GM18520 (cell line): ENCODE data around the gene PFKFB4.
"Not testable (repeated sequence)": the region's sequence is repeated elsewhere in the genome, so short reads cannot be mapped to it uniquely, and the experiment has no call there.

Experiments used
- ATAC-seq: cut with Tn5 transposase; IDR thresholded peaks from one replicate; pipeline ENCODE4 v1.9.1; 2021; ENCODE audit not compliant: unreplicated experiment

The PFKFB4 gene

DNA sequence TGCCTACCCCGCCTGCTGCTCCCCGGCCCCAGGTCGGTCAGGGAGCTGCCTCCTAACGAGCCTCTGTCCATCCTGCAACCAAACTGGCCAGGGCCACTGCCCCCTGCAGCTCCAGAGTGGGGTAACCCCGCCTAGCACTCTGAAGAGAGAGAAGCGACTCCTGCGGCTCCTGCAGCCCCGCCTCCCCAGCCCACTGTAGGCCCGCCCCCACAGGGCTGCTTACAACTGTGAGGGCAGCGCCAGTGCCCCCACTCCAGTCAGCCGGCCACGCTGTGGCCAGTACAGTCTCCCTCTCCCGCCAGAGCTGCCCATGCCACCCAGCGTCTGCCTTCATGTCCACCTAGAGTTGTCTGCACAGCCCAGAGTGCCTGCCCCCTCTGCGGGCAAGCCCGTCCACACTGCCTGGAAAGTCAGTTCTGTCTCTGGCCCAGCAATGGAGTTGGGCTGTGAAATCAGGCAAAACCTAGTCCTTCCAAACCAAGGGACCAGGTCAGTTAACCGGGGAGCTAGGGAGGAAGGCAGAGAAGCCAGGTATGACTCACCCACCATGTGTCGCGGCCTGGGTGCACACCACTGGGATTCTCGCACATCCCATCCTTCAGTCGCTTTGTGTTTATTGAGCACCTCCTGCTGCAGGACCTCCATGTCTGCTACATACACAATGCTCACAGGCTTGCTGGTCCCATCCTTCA, 4.6 kb upstream of the PFKFB4 start:
- ATAC-seq, result no peak

- ATAC-seq, result no peak
These were observed 4.0 kb upstream of the PFKFB4 start for GRCh38 chr3:48560648-48561018.

GRCh38 chr3:48558493-48559134, 2.0 kb upstream of the PFKFB4 start:
- ATAC-seq, result no peak

- ATAC-seq, result no peak
These were observed 431 bp downstream of the PFKFB4 start for GRCh38 chr3:48555949-48556795.

DNA sequence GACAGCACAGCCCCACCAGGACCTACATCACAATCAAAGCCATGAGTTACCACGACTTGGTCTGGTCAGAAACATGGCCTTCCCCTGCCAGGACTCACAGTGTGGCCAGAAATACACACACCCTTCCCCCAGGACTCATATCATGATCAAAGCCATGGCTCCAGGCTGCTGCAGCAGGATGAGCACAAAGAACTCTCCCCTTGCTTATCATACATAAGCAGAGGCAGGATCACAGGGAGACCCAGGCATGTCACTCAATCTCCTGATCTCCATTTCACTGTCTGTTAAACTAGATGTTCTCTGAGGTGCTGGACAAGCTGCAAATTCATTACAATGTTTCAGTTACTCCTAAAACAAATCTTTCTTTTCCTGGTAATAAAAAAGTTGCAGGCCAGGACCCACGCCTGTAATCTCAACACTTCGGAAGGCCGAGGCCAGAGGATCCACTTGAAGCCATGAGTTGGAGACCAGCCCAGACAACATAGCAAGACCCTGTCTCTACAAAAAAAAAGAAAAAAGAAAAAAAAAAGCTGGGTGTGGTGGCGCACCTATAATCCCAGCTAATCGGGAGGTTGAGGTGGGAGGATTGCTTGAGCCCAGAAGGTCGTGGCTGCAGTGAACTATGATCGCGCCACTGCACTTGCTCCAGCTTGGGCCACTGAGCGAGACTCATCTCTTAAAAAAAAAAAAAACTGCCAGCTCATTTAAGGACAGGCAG, 1.2 kb downstream of the PFKFB4 start:
- no peak for ATAC-seq

- ATAC-seq, result no peak
These were observed 2.4 kb downstream of the PFKFB4 start for GRCh38 chr3:48553886-48554845.

- no peak for ATAC-seq
These were observed 3.2 kb downstream of the PFKFB4 start for GRCh38 chr3:48553361-48553760.

- ATAC-seq, result no peak
These were observed 4.3 kb downstream of the PFKFB4 start for GRCh38 chr3:48552111-48552951.

GRCh38 chr3:48551651-48552050, 5.0 kb downstream of the PFKFB4 start:
- not testable (repeated sequence) for ATAC-seq

GRCh38 chr3:48548729-48549705, 7.6 kb downstream of the PFKFB4 start:
- peak; percentile 55 for ATAC-seq

- no peak for ATAC-seq
These were observed 8.5 kb downstream of the PFKFB4 start for GRCh38 chr3:48548126-48548525.

- no peak for ATAC-seq
These were observed 10.3 kb downstream of the PFKFB4 start for GRCh38 chr3:48546203-48546829.

GRCh38 chr3:48544141-48544540, 12.5 kb downstream of the PFKFB4 start:
- ATAC-seq, result no peak

DNA sequence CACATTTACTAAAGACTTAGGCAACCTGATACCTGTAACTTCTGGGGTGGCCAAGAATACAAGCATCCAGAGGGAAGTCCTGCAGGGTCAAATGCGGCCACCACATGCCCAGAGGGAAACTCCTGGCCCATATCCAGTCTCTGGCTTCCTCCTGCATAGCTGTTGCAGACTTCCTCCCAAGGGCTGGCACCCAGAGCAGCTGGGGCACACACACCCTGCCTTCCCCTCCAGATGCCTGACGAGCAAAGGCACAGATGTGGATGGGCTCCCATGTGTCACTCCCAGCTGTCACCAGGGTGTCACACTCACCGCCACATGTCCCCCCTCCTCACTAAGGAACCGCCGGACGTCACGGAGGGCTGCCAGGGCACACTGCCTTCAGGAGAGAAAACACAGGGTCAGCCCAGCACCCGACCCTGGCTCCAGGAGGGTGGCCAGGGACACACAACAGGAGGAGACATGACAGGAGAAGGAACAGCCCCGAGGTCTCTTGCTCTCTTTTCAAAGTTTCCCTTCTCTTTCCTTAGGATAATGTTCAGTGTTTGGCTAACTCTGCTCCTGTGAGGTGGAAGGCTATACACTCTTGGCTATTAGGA, 13.2 kb downstream of the PFKFB4 start:
- ATAC-seq, result no peak

- no peak for ATAC-seq
These were observed 18.2 kb downstream of the PFKFB4 start for GRCh38 chr3:48538451-48538850.

GRCh38 chr3:48536785-48537184, 19.8 kb downstream of the PFKFB4 start:
- no peak for ATAC-seq

DNA sequence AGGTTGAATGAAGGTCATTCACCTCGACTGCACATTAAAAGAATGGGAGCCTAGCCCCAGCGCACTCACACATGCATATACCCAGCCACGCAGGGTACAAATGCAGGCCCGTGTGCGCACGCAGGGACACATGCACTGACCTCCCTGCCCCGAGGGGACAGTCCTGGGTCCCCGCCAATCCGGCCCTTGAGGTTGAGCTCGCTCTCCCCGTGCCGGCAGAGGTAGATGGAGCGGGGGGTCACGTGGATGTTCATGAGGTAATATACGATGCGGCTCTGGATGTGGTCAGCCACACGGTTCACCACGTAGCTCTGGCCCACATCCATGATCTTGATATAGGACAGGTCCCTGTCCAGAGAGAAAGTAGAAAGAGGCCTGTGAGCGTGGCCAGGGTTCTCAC, 20.5 kb downstream of the PFKFB4 start:
- no peak for ATAC-seq
